HG03095 (cell line): ENCODE data around the gene TLL2.

Experiments used
- ATAC-seq: cut with Tn5 transposase; IDR thresholded peaks from one replicate; pipeline ENCODE4 v1.9.1; 2021; ENCODE audit warnings: moderate library complexity; ENCODE audit not compliant: unreplicated experiment

TLL2 gene

GRCh38 chr10:96509017-96509641 is 4.6 kb downstream of the TLL2 start:
- no peak for ATAC-seq

- no peak for ATAC-seq
These were observed 6.7 kb downstream of the TLL2 start for GRCh38 chr10:96507044-96507443.

GRCh38 chr10:96505150-96506136 is 8.3 kb downstream of the TLL2 start:
- no peak for ATAC-seq

GRCh38 chr10:96502561-96503282 is 11.0 kb downstream of the TLL2 start:
- ATAC-seq: no peak

GRCh38 chr10:96501985-96502384 is 11.7 kb downstream of the TLL2 start:
- no peak for ATAC-seq

- no peak for ATAC-seq
These were observed 13.2 kb downstream of the TLL2 start for GRCh38 chr10:96500519-96500918.

- no peak for ATAC-seq
These were observed 13.7 kb downstream of the TLL2 start for GRCh38 chr10:96500050-96500449.

- ATAC-seq: no peak
These were observed 16.3 kb downstream of the TLL2 start for GRCh38 chr10:96497391-96497790.

GRCh38 chr10:96496281-96496925 is 17.3 kb downstream of the TLL2 start:
- ATAC-seq: no peak

- ATAC-seq: no peak
These were observed 18.2 kb downstream of the TLL2 start for GRCh38 chr10:96495544-96495943.

- no peak for ATAC-seq
These were observed 19.0 kb downstream of the TLL2 start for GRCh38 chr10:96494694-96495093.

- ATAC-seq: no peak
These were observed 19.7 kb downstream of the TLL2 start for GRCh38 chr10:96493871-96494525.

GRCh38 chr10:96493254-96493653 is 20.5 kb downstream of the TLL2 start:
- ATAC-seq: no peak

- ATAC-seq: no peak
These were observed 22.4 kb downstream of the TLL2 start for GRCh38 chr10:96491303-96491702.

GRCh38 chr10:96488161-96488935 is 25.4 kb downstream of the TLL2 start:
- no peak for ATAC-seq

- no peak for ATAC-seq
These were observed 30.7 kb downstream of the TLL2 start for GRCh38 chr10:96482815-96483588.

GRCh38 chr10:96478355-96478754 is 35.4 kb downstream of the TLL2 start:
- ATAC-seq: no peak

GRCh38 chr10:96473866-96474265 is 39.9 kb downstream of the TLL2 start:
- no peak for ATAC-seq
